ENCODE results near the gene PITPNM3.

Gene PITPNM3

GRCh38 chr17:6571452-6571781 lies 15.1 kb upstream of the PITPNM3 start:
- TF ChIP-seq CTCF (IDR thresholded peaks at IDR 0.05; ENCODE audit: borderline replicate concordance, control extremely low read depth, extremely low read depth, insufficient read depth, missing control alignments) = no peak
- in situ Hi-C loops (cut with MboI; ENCODE audit: low sequenced_read_pairs, unreplicated experiment) = no loop called here
- peak; percentile 5 for DNase-seq (ENCODE audit: low spot score)

DNA sequence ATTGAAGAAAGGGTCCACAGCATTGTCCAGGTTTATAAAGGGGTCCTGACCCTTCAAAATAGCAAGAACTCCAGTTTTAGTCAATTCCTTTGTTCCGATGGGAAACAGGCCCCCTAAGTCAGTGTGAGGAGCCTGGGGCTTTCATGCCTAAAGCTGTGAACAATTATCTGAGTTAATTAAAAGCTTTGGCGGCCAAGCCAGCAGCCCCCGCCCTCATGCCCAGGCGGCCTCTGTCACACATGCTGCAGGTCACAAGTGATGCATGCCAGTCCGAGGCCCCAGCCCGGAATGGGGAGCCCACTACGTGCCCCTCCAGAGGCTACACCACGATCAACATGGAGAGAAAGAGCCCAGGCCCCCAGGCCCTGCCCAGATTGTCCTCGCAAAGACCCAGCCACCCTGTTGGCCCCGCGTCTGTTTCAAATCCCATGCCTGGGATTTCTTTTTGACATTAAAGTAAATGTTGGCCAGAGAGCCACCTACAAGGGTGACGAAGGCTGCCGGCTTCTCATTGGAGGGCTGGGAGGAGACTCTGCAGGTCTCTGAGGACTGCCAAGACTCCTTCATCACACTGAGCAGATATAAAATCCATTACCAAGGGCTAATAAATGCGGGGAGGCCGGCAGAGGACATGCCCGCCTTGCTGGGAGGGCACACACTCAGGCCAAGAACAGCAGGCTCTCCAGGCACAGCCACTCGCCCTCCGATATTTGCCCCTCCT lies 14.5 kb upstream of the PITPNM3 start:
- DNase-seq (ENCODE audit: low spot score) = peak; percentile 13
- in situ Hi-C loops (cut with MboI; ENCODE audit: low sequenced_read_pairs, unreplicated experiment) = no loop called here
- TF ChIP-seq CTCF (IDR thresholded peaks at IDR 0.05; ENCODE audit: borderline replicate concordance, control extremely low read depth, extremely low read depth, insufficient read depth, missing control alignments) = no peak

- in situ Hi-C loops (cut with MboI; ENCODE audit: low sequenced_read_pairs, unreplicated experiment) = no loop called here
- peak; percentile 21 for DNase-seq (ENCODE audit: low spot score)
- no peak for TF ChIP-seq CTCF (IDR thresholded peaks at IDR 0.05; ENCODE audit: borderline replicate concordance, control extremely low read depth, extremely low read depth, insufficient read depth, missing control alignments)
Observed at GRCh38 chr17:6569370-6570285, 13.3 kb upstream of the PITPNM3 start.

DNA sequence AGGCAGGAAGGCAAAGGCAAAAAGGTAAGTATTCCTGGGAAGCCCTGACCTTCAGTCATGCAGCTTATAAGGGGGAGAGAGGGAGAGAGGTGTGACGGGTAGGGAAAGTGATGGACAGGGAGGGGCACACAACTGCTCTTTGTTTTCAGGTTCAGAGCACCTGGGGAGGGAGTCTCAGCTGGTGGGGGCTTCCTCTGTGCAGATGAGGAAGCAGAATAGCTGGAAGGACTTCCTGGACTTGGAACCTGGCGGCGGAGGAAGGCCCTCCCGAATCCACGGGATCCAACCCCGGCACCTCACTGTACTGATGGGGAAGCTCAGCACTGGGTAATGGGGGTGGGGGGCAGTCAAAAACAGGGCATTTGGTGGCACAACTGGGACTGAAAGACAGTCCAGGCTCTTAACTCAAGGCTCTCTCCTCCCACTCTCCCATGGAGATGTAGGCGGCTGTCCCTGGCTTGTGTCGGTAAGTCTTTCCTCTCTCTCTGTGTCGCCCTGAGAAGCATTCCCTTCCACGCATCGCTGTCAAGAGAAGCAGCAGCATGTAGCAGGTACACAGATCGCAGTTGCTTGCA lies 11.9 kb upstream of the PITPNM3 start:
- in situ Hi-C loops (cut with MboI; ENCODE audit: low sequenced_read_pairs, unreplicated experiment) = no loop called here
- TF ChIP-seq CTCF (IDR thresholded peaks at IDR 0.05; ENCODE audit: borderline replicate concordance, control extremely low read depth, extremely low read depth, insufficient read depth, missing control alignments) = no peak
- DNase-seq (ENCODE audit: low spot score) = peak; percentile 11

DNA sequence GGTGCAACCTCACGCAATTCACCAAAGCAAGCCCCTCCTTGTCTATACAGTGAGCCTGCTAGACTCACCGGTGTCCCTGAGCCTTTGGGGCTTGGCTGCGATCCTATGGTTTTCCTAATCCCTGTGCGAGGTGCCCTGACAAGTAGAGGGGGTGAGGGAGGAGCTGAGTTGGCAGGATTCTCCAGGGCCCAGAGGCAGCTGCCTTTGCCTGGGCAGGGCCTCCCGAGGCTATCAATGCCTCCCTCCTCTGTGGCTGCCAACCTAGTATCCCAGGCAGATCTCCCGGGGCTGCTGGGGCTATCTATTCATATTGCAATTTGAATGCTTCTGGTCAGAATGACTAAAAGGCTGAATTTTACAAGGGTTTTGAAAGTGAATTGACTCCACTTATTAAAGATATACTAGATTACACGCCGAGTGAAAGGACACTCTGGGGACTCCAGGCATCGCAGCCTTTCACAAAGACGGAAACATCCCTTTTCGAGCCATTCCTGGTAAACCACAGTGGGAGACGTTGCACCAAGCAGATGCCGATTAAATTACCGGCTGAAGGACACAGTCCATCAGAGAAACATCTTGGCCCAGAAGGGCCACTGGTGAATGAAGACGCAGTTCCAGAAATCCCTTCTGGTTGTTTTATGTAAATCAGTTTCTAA lies 11.3 kb upstream of the PITPNM3 start:
- DNase-seq (ENCODE audit: low spot score) = peak; percentile 10
- no peak for TF ChIP-seq CTCF (IDR thresholded peaks at IDR 0.05; ENCODE audit: borderline replicate concordance, control extremely low read depth, extremely low read depth, insufficient read depth, missing control alignments)

GRCh38 chr17:6561446-6561845 lies 5.1 kb upstream of the PITPNM3 start:
- in situ Hi-C loops (cut with MboI; ENCODE audit: low sequenced_read_pairs, unreplicated experiment) = no loop called here
- TF ChIP-seq CTCF (IDR thresholded peaks at IDR 0.05; ENCODE audit: borderline replicate concordance, control extremely low read depth, extremely low read depth, insufficient read depth, missing control alignments) = no peak

More for the DNA sequence above, 11.3 kb upstream of the PITPNM3 start:
- in situ Hi-C loops (cut with MboI; ENCODE audit: low sequenced_read_pairs, unreplicated experiment) = no loop called here

More at GRCh38 chr17:6561446-6561845, 5.1 kb upstream of the PITPNM3 start:
- no peak for DNase-seq (ENCODE audit: low spot score)
